HG02852 (cell line): Measurements from ENCODE around the gene FUT8.
"Not testable (repeated sequence)": the region's sequence is repeated elsewhere in the genome, so short reads cannot be mapped to it uniquely, and the experiment has no call there.

Source experiments
- ATAC-seq: cut with Tn5 transposase; IDR thresholded peaks from one replicate; pipeline ENCODE4 v1.9.1; 2021; ENCODE audit warnings: mild to moderate bottlenecking, moderate library complexity; ENCODE audit not compliant: unreplicated experiment

The FUT8 gene

DNA sequence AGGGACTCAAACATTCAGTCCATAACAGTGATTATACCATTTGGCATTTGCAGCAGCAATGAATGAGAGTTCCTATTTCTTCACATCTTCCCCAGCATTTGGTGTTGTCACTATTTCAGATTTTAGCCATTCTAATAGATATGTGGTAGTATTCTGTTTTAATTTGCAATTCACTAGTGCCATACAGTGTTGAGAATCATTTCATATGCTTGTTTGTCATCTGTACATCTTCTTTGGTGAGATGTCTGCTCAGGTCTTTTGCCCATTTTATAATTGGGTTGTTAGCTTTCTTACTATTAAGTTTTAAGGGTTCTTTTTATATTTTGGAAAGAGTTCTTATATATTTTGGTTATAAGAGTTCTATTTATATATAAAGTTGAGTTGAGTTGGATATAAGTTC lies 276.5 kb downstream of the FUT8 start:
- no peak for ATAC-seq

DNA sequence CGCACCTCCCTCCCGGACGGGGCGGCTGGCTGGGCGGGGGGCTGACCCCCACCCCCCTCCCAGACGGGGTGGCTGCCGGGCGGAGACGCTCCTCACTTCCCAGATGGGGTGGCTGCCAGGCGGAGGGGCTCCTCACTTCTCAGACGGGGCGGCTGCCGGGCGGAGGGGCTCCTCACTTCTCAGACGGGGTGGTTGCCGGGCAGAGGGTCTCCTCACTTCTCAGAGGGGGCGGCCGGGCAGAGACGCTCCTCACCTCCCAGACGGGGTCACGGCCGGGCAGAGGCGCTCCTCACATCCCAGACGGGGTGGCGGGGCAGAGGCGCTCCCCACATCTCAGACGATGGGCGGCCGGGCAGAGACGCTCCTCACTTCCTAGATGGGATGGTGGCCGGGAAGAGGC lies 280.0 kb downstream of the FUT8 start:
- not testable (repeated sequence) for ATAC-seq

DNA sequence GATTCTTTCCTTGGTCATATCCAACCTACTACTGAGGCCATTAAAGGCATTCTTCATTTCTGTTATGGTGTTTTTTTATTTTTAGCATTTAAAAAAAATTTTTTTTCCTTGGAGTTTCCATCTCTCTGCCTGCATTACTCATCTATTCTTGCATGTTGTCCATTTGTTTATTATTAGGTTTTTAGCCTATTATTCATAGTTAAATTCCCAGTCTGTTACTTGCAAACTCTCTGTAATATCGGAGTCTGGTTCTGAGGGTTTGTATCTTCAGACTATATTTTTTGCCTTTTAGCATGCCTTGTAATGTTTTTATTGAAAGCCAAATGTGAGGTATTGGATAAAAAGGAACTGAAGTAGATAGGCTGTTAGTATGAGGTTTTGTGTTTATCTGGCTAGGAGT lies 284.3 kb downstream of the FUT8 start:
- no peak for ATAC-seq

DNA sequence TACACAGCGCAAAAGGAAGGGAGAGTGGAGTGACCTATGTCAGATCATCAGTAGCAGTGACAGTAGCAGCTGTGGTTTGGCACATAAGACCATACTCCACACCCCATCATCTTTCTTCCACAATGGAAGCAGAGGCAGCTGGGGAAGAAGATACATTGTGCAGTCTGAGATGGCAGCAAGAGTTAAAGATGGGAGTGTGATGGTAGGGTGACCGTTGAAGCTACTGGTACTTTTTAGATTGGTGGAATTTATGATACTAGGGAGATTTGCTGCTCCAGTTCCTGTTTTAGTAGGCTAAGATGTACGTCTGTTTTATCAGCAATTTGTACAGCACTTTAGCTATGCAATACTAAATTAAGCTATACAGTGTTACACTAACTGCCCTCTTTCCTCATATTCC lies 291.0 kb downstream of the FUT8 start:
- no peak for ATAC-seq

DNA sequence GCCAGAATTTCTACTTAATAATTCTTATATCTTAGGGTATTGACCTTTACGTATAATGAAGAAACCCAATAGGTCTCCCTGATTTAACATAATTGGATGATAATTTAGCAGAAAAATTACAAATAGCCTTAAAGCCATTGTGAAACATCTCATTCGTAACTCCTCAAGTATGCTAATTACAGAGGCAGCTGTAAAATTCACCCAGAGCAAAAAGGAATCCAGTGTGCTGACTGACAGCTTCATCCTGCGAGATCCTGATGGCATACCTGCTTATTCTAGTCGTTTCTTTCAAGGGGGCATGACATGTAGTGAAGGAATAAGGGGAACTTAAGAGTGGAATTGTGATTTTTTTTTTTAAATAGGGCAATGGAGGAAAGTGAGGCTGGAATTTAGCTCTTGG lies 291.5 kb downstream of the FUT8 start:
- ATAC-seq: no peak

DNA sequence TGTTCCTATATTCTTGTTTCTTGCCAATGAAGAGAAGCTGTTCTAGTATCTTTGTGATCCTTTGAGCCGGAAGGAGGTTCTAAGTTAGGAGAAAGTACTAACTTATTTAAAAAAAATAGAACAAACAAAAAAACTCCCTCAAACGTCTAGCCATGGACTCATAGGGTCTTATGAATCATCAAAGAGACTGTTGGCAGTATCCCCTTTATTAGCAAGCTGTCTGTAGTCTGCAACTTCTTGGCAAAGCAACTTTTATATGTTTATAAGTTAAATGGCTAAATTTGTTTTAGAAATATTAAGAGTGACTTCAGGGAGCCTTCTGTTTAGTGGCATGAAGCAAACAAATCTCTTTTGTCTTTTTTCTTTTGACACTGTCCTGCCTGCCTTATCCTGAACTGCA lies 291.9 kb downstream of the FUT8 start:
- no peak for ATAC-seq

DNA sequence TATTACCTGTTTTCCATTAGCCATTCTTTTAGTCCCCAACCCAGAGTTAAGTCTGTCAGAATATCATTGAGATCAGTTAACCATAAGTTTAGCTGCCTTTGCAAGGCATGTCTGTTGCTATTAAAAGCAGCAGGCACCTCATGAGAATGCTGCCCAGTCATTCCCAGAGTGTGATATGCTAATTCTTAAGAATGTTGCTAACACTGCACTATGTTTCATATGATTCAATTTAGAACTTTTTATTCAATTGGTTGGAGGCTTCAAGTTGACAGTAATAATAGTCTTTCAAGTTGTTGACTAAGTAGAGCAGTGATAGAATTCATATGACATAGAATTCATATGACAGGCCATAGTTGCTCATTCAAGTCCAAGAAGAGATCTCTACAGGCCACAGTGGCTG lies 292.3 kb downstream of the FUT8 start:
- ATAC-seq: peak; percentile 68

DNA sequence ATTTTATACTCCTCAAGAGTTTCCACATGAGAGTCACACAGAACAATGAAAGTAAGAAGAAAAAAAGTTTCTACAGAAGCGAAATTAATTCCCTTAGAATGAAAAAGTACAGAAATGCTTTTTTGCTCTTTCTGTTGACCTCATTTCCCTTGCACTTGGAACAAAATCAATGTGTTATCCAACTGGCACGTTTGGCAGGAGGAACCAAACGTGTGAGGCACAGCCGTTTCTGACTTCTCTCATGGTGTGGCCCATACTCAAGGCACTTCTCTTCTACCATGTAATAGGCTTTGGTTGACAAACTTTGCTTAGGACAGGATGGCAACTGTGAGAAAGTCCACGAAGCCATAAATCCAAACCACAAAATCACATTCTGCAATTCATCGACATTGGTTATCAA lies 297.0 kb downstream of the FUT8 start:
- ATAC-seq: no peak

DNA sequence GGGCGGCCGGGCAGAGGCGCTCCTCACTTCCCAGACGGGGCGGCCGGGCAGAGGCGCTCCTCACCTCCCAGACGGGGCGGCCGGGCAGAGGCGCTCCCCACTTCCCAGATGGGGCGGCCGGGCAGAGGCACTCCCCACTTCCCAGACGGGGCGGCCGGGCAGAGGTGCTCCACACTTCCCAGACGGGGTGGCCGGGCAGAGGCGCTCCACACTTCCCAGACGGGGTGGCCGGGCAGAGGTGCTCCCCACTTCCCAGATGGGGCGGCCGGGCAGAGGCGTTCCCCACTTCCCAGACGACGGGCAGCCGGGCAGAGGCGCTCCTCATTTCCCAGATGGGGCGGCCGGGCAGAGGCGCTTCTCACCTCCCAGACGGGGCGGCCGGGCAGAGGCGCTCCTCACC lies 304.3 kb downstream of the FUT8 start:
- ATAC-seq: not testable (repeated sequence)

DNA sequence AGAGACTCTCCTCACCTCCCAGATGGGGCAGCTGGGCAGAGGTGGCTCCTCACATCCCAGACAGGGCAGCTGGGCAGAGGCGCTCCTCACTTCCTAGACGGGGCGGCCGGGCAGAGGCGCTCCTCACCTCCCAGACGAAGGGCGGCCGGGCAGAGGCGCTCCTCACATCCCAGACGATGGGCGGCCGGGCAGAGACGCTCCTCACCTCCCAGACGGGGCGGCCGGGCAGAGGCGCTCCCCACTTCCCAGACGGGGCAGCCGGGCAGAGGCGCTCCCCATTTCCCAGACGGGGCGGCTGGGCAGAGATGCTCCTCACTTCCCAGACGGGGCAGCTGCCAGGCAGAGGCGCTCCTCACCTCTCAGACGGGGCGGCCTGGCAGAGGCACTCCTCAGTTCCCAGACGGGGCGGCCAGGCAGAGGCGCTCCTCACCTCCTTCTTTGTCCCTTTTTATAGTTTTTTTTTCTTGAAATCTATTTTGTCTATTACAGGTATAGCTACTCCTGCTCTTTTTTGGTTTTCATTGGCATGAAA lies 304.9 kb downstream of the FUT8 start:
- ATAC-seq: not testable (repeated sequence)

DNA sequence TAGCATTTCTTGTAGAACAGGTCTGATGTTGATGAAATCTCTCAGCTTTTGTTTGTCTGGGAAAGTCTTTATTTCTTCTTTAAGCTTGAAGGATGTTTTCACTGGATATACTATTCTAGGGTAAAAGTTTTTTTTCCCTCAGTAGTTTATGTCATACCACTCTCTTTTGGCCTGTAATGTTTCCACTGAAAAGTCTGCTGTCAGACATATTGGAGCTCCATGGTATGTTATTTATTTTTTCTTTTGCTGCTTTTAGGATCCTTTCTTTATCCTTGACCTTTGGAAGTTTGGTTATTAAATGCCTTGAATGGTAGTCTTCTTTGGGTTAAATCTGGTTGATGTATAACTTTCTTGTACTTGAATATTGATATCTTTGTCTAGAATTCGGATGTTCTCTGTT lies 306.1 kb downstream of the FUT8 start:
- no peak for ATAC-seq

DNA sequence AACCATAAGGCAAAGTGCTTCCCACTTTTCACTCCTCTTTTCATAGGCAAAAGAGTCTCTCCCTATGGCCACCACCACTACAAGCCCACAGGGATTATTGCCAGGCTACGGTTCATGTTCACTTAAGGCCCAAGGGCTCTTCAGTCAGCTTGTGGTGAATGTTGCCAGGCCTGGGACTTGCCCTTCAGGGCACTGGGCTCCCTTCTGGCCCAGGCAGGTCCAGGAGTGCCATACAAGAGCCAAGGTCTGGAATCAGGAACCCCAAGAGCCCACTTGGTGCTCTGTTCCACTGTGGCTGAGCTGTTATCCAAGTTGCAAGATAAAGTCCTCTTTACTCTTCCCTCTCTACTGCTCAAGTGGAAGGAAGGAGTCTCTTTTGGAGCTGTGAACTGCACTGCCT lies 307.6 kb downstream of the FUT8 start:
- no peak for ATAC-seq

DNA sequence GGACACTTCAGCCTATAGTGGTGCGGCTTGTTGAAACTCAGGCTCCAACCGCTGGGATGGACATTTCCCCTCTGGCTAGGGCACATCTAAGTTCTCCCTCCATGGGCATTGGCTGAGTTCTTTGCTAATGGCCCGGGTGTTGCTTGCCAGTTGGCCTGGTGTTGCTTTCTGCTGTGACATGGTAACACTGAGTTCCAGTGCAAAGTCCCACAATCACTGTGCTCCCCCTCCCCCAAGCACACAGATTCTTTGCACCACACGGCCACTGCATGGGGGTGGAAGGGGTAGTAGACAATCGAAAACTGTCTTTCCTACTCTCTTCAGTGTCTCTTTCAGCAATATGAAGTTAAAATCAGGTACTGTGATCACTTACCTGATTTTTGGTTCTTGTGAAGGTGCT lies 308.2 kb downstream of the FUT8 start:
- ATAC-seq: no peak

DNA sequence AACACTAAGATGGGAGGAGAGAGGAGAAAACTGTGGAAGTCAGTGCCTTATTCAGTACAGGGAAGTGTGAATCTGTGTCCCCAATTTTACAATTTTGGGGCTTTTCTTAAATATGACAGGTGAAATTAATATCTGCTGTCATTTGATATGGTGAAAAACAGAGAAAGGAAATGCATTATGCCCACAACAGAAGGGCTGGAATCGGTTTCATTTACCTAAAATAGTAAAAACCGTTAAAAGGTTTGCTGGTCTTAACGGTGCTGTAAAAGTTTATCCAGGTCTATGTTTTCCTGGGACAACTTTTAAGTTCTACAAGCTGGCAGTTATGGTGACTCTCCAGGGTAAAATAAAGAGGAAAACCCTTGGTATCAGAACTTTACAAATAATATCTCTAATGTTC lies 310.8 kb downstream of the FUT8 start:
- ATAC-seq: no peak

DNA sequence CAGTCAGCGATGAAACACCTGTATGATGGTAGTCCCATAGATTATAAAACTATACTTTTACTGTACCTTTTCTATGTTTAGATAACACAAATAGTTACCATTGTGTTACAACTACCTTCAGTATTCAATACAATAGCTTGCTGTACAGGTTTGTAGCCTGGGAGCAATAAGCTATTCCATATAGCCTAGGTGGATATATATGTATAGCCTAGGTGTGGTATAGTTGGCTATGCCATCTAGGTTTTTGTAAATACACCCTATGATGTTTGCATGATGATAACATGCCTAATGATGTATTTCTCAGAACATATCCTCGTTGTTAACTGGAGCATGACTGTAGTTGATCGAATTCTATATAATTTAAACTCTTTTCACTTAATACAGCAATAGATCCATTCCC lies 316.1 kb downstream of the FUT8 start:
- no peak for ATAC-seq

DNA sequence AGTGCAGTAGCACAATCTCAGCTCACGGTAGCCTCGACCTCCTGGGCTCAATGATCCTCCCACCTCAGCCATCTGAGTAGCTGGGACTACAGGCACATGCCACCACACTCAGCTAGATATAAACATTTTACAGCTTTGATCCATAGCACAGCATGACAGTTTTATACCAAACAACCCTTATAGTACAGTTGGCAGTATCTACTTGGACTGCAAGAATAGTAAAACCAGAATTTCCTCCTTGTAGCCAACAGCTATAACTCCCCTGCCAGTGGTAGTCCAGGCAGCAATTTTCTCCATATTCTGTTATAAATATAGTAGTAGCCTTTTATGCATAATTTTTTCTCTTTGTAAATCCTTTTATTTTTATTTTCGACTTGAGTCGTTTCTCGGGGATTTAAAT lies 317.0 kb downstream of the FUT8 start:
- no peak for ATAC-seq

DNA sequence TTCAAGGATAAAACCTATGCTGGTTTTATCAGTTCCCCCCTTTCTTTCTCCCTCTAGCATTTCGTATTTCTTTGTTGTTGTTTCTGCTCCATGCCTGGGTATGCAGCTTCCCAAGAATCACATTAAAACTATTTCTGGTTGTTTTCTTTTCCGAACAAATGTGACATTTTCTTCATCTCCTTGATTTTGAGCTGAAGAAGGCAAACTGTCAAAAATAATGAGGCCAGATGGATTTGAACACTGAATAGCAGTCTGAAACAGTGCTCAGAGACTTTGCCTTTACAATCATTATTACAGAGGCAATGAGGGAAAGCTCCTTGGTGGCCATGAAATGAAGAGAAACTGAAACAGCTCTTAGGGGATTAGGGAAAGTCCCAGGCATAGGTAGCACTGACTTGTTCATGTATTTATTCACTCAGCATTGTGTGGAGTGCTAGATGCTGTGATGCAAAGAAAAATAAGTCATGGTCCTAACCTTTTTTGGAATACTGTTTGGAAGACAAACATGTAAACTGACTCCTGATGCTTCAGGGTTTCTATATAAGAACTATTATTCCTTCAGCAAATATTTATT lies 319.5 kb downstream of the FUT8 start:
- ATAC-seq: peak; percentile 99

DNA sequence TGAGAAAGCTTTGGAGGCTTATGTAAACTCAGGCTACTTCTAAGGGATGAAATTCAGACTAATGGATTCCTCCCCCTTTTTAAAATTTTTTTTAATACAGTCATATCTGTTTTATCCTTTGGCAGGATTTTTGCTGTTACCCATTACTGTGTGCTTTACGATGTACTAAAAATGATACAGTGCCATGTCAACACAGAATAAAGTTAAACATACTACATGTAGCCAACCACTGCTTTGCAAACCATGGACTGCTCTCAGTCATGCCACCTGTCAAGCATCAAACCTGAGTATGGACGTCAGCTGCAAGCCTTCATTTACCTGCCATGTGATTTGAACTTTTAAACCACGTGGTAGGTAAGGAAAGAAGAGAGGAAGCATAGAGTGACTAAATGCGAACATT lies 325.8 kb downstream of the FUT8 start:
- ATAC-seq: no peak

DNA sequence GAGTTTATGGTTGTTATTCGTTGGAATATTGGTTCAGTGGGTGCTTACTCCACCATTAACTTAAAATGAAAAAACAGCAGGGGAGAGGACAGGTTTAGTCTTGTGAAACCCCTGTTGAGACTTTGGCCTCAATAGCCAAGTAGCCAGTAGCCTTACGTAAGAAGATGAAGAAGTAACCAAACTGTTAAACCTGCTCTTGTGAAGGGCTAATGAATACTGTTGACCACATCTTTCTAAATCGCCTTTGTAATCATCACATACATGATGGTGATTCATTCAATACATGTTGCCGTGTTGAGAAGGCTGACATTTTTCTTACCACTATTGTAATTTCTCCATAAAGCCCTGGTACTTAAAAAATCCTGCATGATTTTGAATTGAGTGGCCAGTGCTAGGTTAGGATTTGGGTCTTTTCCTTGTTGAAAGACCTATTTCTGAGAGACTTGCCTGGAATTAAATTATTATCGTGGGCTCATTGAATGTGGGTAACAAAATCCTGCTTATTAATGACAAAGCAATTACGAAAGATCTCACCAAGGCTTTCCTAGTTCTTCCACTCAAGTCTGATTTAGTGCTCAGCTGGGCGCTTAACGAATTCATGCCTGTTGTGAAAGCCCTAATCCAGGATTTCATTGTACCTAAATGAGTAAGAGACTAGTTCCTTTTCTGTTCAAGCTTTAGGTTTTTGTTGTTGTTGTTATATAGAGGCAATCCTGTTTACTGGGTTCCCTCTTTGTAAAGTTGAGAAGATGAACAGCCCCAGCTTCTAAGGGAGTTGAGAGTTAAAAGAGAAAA lies 333.1 kb downstream of the FUT8 start:
- no peak for ATAC-seq

DNA sequence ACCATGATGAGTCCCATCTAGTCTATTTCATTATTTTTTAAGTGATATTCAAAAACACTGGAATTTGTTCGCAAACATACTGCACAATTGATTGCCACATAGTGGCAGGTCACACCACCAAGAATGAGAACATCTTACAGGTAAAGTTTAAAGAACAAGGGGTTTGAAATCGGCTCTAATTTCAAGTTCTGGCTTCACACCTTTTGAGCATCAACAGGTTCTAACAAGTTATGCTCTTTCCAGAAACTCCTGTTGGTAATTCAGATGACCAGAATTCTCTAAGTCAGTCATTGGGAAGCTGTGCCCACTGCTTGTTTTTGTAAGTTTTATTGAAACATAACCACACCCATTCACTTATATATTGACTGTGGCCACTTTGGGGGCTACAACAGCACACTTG lies 336.3 kb downstream of the FUT8 start:
- ATAC-seq: no peak

DNA sequence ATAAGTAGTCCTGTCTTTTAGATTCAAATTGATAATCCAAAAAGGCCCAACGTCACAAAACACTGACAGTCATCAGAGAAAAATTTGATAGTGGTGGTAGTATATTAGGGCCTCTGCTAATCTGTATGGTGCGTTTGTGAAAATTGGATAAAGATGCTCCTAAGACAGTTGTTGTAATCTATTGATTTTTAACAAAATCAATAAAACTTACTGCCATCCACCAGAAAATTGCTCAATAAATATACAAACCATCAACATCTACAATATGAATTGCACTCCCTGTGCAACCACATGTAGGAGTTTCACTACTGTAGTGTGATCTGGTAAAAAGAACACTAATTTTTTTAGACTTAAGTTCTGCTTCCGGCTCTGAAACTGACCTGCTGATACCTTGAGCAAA lies 336.8 kb downstream of the FUT8 start:
- no peak for ATAC-seq

DNA sequence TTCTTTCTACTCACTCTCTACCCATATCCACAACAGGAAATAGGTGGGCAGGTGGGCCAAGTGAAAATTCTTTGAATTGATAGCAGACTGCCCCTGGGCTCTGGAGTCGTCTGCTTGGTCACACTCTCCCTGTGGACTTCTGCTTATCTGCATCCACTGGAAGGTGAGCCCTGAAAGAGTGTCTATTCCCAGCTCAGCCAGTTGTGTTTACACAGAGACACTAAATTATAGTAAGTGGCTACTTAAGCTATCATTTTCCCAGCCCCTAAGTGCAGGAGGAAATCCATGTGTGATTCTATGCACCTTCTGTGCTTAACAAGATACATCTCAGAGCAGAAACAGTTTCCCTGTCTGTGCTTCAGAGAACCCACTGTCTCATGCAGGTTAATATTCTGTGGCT lies 338.4 kb downstream of the FUT8 start:
- ATAC-seq: no peak

DNA sequence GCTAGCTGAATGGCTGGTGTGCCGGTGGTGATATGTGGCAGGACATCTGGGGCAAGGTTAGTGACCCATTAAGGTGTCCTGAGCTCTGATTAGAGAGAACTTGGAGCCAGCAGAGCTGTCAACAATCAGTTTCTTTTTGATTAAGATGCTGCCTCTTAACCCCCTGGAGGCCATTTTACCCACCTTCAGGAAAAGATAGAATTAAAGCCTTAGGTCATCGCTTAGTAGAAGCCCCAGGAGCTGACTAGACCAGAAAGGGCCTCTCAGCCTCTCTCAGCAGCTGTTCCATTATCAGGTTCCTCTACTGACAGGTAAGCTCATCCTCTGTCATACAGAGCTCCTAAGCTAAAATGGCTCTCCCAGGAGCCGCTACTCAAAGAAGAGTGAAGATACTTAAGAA lies 339.0 kb downstream of the FUT8 start:
- ATAC-seq: no peak
